ENCODE data around the gene GHR. TPM values are rescaled to one million over a fixed set of nuclear protein-coding genes. Genes with fewer than 3 reads are reported as not detected.

The GHR gene
- polyA plus RNA-seq, 1 donor (not counting 4 experiments of a cell fraction or from before 2014, with no cell fraction given), result 1.8 TPM

DNA sequence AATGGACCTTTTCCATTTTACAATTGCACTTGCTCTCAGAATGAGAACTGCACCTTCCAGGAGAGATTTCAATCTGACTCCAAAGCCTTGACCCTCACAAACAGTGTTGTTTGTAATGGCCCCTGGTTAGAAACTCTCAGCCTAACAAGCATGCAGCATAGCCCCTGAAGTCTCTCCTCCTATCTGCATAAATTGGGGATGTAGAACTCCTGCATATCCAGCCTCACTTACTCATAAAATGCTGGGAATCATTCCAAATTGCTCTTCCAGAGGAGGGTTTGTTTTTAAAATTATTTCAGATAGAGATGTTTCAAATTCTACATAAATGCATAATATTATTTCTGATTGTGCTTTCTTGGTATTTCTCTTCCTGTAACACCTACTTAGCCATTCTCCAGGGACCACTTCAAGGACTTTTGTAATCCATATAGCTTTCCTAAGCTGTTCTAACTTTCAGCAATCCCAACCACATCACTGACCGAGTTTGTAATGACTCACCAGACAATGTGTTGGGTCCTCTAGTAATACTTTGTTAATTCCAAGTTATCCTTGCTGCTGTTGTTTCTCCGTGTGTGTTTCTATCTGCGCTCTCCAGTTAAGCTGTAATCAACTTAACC, 189.6 kb downstream of the GHR start:
- DNase-seq (ENCODE audit: low read depth, low spot score) (no peak), FAIRE-seq (no peak)
- no peaks in the 10 kb centered on the region for H3K27me3 ChIP-seq (ENCODE audit: control insufficient read depth, extremely low read depth, insufficient read depth, low read length)
- H3K4me1 ChIP-seq (ENCODE audit: control insufficient read depth, extremely low read depth, insufficient read depth, low read length), result no peaks in the 10 kb centered on the region
- no peaks in the 10 kb centered on the region for H3K9me1 ChIP-seq (ENCODE audit: control insufficient read depth, extremely low read depth, insufficient read depth, low read length)
- H3K9ac ChIP-seq (ENCODE audit: control insufficient read depth, extremely low read depth, insufficient read depth, low read length), result no peak overlapping the region
- dilution Hi-C loops (cut with MboI; ENCODE audit: extremely low pct_ligation_motif_present, low sequenced_read_pairs), result no loop called here
- no peak overlapping the region for H3K27ac ChIP-seq (ENCODE audit: control insufficient read depth, insufficient read depth, low read length)
- no peaks in the 10 kb centered on the region for H3K36me3 ChIP-seq (ENCODE audit: control insufficient read depth in 2 of 2, extremely low read depth in 1 of 2, insufficient read depth in 2 of 2, low read length in 2 of 2)
- H2AFZ ChIP-seq (ENCODE audit: control insufficient read depth, low read length), result no peak overlapping the region
- no peak overlapping the region for H3K4me3 ChIP-seq (ENCODE audit: control insufficient read depth in 2 of 3, extremely low read depth in 1 of 3, insufficient read depth in 2 of 3, low read depth in 1 of 3, low read length in 3 of 3)
- H3K4me2 ChIP-seq (ENCODE audit: control insufficient read depth, extremely low read depth, insufficient read depth, low read depth, low read length), result no peak overlapping the region
- H3K79me2 ChIP-seq (ENCODE audit: control insufficient read depth, insufficient read depth, low read length), result no peaks in the 10 kb centered on the region
- TF ChIP-seq, protein P1, sequence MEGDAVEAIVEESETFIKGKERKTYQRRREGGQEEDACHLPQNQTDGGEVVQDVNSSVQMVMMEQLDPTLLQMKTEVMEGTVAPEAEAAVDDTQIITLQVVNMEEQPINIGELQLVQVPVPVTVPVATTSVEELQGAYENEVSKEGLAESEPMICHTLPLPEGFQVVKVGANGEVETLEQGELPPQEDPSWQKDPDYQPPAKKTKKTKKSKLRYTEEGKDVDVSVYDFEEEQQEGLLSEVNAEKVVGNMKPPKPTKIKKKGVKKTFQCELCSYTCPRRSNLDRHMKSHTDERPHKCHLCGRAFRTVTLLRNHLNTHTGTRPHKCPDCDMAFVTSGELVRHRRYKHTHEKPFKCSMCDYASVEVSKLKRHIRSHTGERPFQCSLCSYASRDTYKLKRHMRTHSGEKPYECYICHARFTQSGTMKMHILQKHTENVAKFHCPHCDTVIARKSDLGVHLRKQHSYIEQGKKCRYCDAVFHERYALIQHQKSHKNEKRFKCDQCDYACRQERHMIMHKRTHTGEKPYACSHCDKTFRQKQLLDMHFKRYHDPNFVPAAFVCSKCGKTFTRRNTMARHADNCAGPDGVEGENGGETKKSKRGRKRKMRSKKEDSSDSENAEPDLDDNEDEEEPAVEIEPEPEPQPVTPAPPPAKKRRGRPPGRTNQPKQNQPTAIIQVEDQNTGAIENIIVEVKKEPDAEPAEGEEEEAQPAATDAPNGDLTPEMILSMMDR (optimal IDR thresholded peaks at IDR 0.05 in 1 of 3, IDR thresholded peaks at IDR 0.05 in 1 of 3, conservative IDR thresholded peaks at IDR 0.05 in 1 of 3; ENCODE audit: extremely low read depth in 1 of 3, insufficient read depth in 2 of 3, low read length in 3 of 3), result no peak
- no peak for TF ChIP-seq EZH2 (IDR thresholded peaks at IDR 0.05; ENCODE audit: low read length)
- no peaks in the 10 kb centered on the region for H4K20me1 ChIP-seq (ENCODE audit: control insufficient read depth, extremely low read depth, insufficient read depth, low read length)
- no peaks in the 10 kb centered on the region for H3K9me3 ChIP-seq (ENCODE audit: control insufficient read depth, low read depth, low read length)

DNA sequence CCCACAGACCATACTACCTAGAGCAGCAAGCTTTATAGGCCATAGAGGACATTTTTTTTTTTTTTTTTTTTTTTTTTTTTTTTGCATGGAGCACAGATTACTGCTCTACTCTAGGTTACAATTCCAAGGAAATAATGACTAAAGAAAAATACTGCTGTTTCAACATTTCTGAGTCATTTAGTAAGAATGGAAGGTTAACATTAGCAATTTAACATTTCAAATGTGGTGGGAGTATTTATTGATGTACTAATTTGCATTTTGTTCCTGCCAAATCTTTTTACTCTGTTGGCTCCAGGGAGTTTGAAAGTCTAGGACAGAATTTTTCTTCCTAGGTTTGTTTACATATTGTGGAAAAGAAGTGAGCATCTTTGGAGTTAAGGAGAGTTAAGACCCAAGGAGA, 191.3 kb downstream of the GHR start:
- Histone ChIP-seq H4K20me1 (ENCODE audit: control insufficient read depth, extremely low read depth, insufficient read depth, low read length) (no peaks in the 10 kb centered on the region), H3K9ac (ENCODE audit: control insufficient read depth, extremely low read depth, insufficient read depth, low read length) (no peak overlapping the region), H3K79me2 (ENCODE audit: control insufficient read depth, insufficient read depth, low read length) (no peaks in the 10 kb centered on the region), H3K36me3 (ENCODE audit: control insufficient read depth in 2 of 2, extremely low read depth in 1 of 2, insufficient read depth in 2 of 2, low read length in 2 of 2) (no peaks in the 10 kb centered on the region), H3K9me3 (ENCODE audit: control insufficient read depth, low read depth, low read length) (no peaks in the 10 kb centered on the region), H3K27ac (ENCODE audit: control insufficient read depth, insufficient read depth, low read length) (no peak overlapping the region), H3K4me1 (ENCODE audit: control insufficient read depth, extremely low read depth, insufficient read depth, low read length) (no peaks in the 10 kb centered on the region), H3K27me3 (ENCODE audit: control insufficient read depth, extremely low read depth, insufficient read depth, low read length) (no peaks in the 10 kb centered on the region), H2AFZ (ENCODE audit: control insufficient read depth, low read length) (no peak overlapping the region), H3K4me2 (ENCODE audit: control insufficient read depth, extremely low read depth, insufficient read depth, low read depth, low read length) (no peak overlapping the region), H3K4me3 (ENCODE audit: control insufficient read depth in 2 of 3, extremely low read depth in 1 of 3, insufficient read depth in 2 of 3, low read depth in 1 of 3, low read length in 3 of 3) (no peak overlapping the region), H3K9me1 (ENCODE audit: control insufficient read depth, extremely low read depth, insufficient read depth, low read length) (no peaks in the 10 kb centered on the region)
- dilution Hi-C loops (cut with MboI; ENCODE audit: extremely low pct_ligation_motif_present, low sequenced_read_pairs), result no loop called here
- DNase-seq (ENCODE audit: low read depth, low spot score) (no peak), FAIRE-seq (no peak)
- TF ChIP-seq, protein P1 (optimal IDR thresholded peaks at IDR 0.05 in 1 of 3, IDR thresholded peaks at IDR 0.05 in 1 of 3, conservative IDR thresholded peaks at IDR 0.05 in 1 of 3; ENCODE audit: extremely low read depth in 1 of 3, insufficient read depth in 2 of 3, low read length in 3 of 3), result no peak
- TF ChIP-seq EZH2 (IDR thresholded peaks at IDR 0.05; ENCODE audit: low read length), result no peak
